Right lobe of liver (tissue), 4 donors: ENCODE measurements around the gene TBC1D1.

Source experiments
- POLR2A ChIP-seq: fragments of 450-650 bp; IDR thresholded peaks from one replicate; pipeline ENCODE4 v1.6.1; 2017; ENCODE audit warnings: antibody characterized with exemption, mild to moderate bottlenecking
- TF ChIP-seq, protein P1 (sequence below), 4 donors: fragments of 200-600 bp in 3 of 4; fragments of 450-650 bp in 1 of 4; IDR thresholded peaks; one replicate each; pipeline versions ENCODE4 v1.5.1 to v1.8.0; 2016 to 2022; ENCODE audit warnings: antibody characterized with exemption in 4 of 4, mild to moderate bottlenecking in 2 of 4
- donor health status: DM: no; HTN: no; CAD: no.
- donor health status: DM: no; HTN: no; CAD: no.
- donor health status: DM: no; HTN: yes; CAD: no.

DNA sequence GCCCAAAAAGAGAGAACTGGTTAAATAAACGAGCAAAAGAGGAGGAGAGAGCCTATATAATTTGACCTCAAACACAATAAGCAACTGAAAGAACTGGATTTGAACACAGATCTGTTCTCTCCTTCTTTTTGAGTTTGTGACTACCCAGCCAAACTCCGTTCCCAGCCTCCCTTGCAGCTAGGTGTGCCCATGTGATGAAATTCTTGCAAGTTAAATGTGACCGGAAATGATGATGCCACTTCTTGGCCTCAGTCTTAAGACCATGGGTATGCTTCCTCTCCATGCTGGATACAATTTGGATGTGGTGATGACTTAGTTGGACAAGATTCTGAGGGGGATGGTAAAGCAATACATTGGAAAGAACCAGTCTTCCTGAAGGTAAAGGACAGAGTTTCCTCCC, 273.5 kb downstream of the TBC1D1 start:
- TF ChIP-seq, protein P1, sequence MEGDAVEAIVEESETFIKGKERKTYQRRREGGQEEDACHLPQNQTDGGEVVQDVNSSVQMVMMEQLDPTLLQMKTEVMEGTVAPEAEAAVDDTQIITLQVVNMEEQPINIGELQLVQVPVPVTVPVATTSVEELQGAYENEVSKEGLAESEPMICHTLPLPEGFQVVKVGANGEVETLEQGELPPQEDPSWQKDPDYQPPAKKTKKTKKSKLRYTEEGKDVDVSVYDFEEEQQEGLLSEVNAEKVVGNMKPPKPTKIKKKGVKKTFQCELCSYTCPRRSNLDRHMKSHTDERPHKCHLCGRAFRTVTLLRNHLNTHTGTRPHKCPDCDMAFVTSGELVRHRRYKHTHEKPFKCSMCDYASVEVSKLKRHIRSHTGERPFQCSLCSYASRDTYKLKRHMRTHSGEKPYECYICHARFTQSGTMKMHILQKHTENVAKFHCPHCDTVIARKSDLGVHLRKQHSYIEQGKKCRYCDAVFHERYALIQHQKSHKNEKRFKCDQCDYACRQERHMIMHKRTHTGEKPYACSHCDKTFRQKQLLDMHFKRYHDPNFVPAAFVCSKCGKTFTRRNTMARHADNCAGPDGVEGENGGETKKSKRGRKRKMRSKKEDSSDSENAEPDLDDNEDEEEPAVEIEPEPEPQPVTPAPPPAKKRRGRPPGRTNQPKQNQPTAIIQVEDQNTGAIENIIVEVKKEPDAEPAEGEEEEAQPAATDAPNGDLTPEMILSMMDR (IDR thresholded peaks at IDR 0.05) = no peak
- no peak for TF ChIP-seq POLR2A
